ENCODE measurements around the gene REG4. TPM values are rescaled to one million over a fixed set of nuclear protein-coding genes. Genes with fewer than 3 reads are reported as not detected.
A peak's percentile ranks its signal among the peaks of the same experiment; 100 is the strongest.
"Not testable (repeated sequence)": the region's sequence is repeated elsewhere in the genome, so short reads cannot be mapped to it uniquely, and the experiment has no call there.

The REG4 gene
- total and polyA plus RNA-seq, 2 experiments from 2014 or later, result 106 to 111 TPM

GRCh38 chr1:119838236-119838635 lies 27.0 kb upstream of the REG4 start:
- no peak overlapping the region for H3K4me2 ChIP-seq
- no peaks in the 10 kb centered on the region for H3K4me1 ChIP-seq (ENCODE audit: insufficient read depth)
- no peaks in the 10 kb centered on the region for H4K20me1 ChIP-seq (ENCODE audit: insufficient read depth, poor library complexity, severe bottlenecking)
- no peaks in the 10 kb centered on the region for H3K79me2 ChIP-seq
- no peak overlapping the region for H3K4me3 ChIP-seq
- H3K27ac ChIP-seq, result no peak overlapping the region
- DNase-seq (ENCODE audit: low spot score), result no peak
- WGBS (ENCODE audit: low lambda C conversion rate, missing lambda C conversion rate), result 59% methylated on average over 3 of the region's 3 CpGs
- no peaks in the 10 kb centered on the region for H3K27me3 ChIP-seq
- no peaks in the 10 kb centered on the region for H3K9me3 ChIP-seq (ENCODE audit: low read depth)
- H3K36me3 ChIP-seq (replicated peaks; ENCODE audit: insufficient read depth, low read depth), result no peaks in the 10 kb centered on the region
- no peak overlapping the region for H2AFZ ChIP-seq
- no peak for TF ChIP-seq EZH2phosphoT487 (IDR thresholded peaks at IDR 0.05; ENCODE audit: low read depth, severe bottlenecking, unreplicated experiment)
- TF ChIP-seq EZH2 (IDR thresholded peaks at IDR 0.05; ENCODE audit: borderline replicate concordance), result no peak
- no peak for TF ChIP-seq CTCF (IDR thresholded peaks at IDR 0.05; ENCODE audit: poor library complexity)
- H3K9me2 ChIP-seq (replicated peaks; ENCODE audit: insufficient read depth), result no peaks in the 10 kb centered on the region

- H2AFZ ChIP-seq, result no peak overlapping the region
- H3K27ac ChIP-seq, result no peak overlapping the region
- no peaks in the 10 kb centered on the region for H3K4me1 ChIP-seq (ENCODE audit: insufficient read depth)
- no peaks in the 10 kb centered on the region for H3K27me3 ChIP-seq
- H3K9me2 ChIP-seq (replicated peaks; ENCODE audit: insufficient read depth), result no peaks in the 10 kb centered on the region
- H4K20me1 ChIP-seq (ENCODE audit: insufficient read depth, poor library complexity, severe bottlenecking), result no peaks in the 10 kb centered on the region
- H3K4me3 ChIP-seq, result no peak overlapping the region
- no peak overlapping the region for H3K4me2 ChIP-seq
- TF ChIP-seq CTCF (IDR thresholded peaks at IDR 0.05; ENCODE audit: poor library complexity) (no peak), EZH2phosphoT487 (IDR thresholded peaks at IDR 0.05; ENCODE audit: low read depth, severe bottlenecking, unreplicated experiment) (no peak), EZH2 (IDR thresholded peaks at IDR 0.05; ENCODE audit: borderline replicate concordance) (no peak)
- WGBS (ENCODE audit: low lambda C conversion rate, missing lambda C conversion rate), result 79% methylated on average over 4 of the region's 4 CpGs
- no peaks in the 10 kb centered on the region for H3K9me3 ChIP-seq (ENCODE audit: low read depth)
- DNase-seq (ENCODE audit: low spot score), result no peak
- peaks cover 7% of the 10 kb centered on the region for H3K79me2 ChIP-seq
- no peaks in the 10 kb centered on the region for H3K36me3 ChIP-seq (replicated peaks; ENCODE audit: insufficient read depth, low read depth)
These were observed 23.7 kb upstream of the REG4 start for GRCh38 chr1:119834990-119835389.

GRCh38 chr1:119831027-119831426 lies 19.8 kb upstream of the REG4 start:
- Histone ChIP-seq H4K20me1 (ENCODE audit: insufficient read depth, poor library complexity, severe bottlenecking) (no peaks in the 10 kb centered on the region), H2AFZ (no peak overlapping the region), H3K9me2 (replicated peaks; ENCODE audit: insufficient read depth) (no peaks in the 10 kb centered on the region), H3K36me3 (replicated peaks; ENCODE audit: insufficient read depth, low read depth) (no peaks in the 10 kb centered on the region), H3K4me1 (ENCODE audit: insufficient read depth) (peaks cover 7% of the 10 kb centered on the region), H3K4me3 (no peak overlapping the region), H3K4me2 (peak overlapping the region; percentile 55), H3K27me3 (no peaks in the 10 kb centered on the region), H3K27ac (no peak overlapping the region), H3K79me2 (peaks cover 7% of the 10 kb centered on the region), H3K9me3 (ENCODE audit: low read depth) (no peaks in the 10 kb centered on the region)
- DNase-seq (ENCODE audit: low spot score), result no peak
- TF ChIP-seq EZH2phosphoT487 (IDR thresholded peaks at IDR 0.05; ENCODE audit: low read depth, severe bottlenecking, unreplicated experiment), result no peak
- TF ChIP-seq CTCF (IDR thresholded peaks at IDR 0.05; ENCODE audit: poor library complexity), result no peak
- TF ChIP-seq EZH2 (IDR thresholded peaks at IDR 0.05; ENCODE audit: borderline replicate concordance), result no peak
- WGBS (ENCODE audit: low lambda C conversion rate, missing lambda C conversion rate), result 92% methylated on average over 3 of the region's 3 CpGs

GRCh38 chr1:119829625-119830024 lies 18.4 kb upstream of the REG4 start:
- Histone ChIP-seq H3K4me3 (no peak overlapping the region), H3K9me2 (replicated peaks; ENCODE audit: insufficient read depth) (no peaks in the 10 kb centered on the region), H3K4me2 (peak overlapping the region; percentile 55), H2AFZ (no peak overlapping the region), H3K79me2 (peaks cover 7% of the 10 kb centered on the region), H3K27me3 (no peaks in the 10 kb centered on the region), H3K4me1 (ENCODE audit: insufficient read depth) (peaks cover 7% of the 10 kb centered on the region), H4K20me1 (ENCODE audit: insufficient read depth, poor library complexity, severe bottlenecking) (no peaks in the 10 kb centered on the region), H3K9me3 (ENCODE audit: low read depth) (no peaks in the 10 kb centered on the region), H3K27ac (peak overlapping the region; percentile 54), H3K36me3 (replicated peaks; ENCODE audit: insufficient read depth, low read depth) (no peaks in the 10 kb centered on the region)
- 36% methylated on average over 4 of the region's 4 CpGs for whole genome bisulfite sequencing (ENCODE audit: low lambda C conversion rate, missing lambda C conversion rate)
- DNase-seq (ENCODE audit: low spot score), result no peak
- TF ChIP-seq CTCF (IDR thresholded peaks at IDR 0.05; ENCODE audit: poor library complexity) (no peak), EZH2phosphoT487 (IDR thresholded peaks at IDR 0.05; ENCODE audit: low read depth, severe bottlenecking, unreplicated experiment) (no peak)

GRCh38 chr1:119829006-119829405 lies 17.7 kb upstream of the REG4 start:
- H4K20me1 ChIP-seq (ENCODE audit: insufficient read depth, poor library complexity, severe bottlenecking); H2AFZ ChIP-seq; H3K4me1 ChIP-seq (ENCODE audit: insufficient read depth); H3K9me3 ChIP-seq (ENCODE audit: low read depth); H3K9me2 ChIP-seq (replicated peaks; ENCODE audit: insufficient read depth); H3K4me3 ChIP-seq; H3K79me2 ChIP-seq; H3K36me3 ChIP-seq (replicated peaks; ENCODE audit: insufficient read depth, low read depth); H3K27me3 ChIP-seq; DNase-seq (ENCODE audit: low spot score): not testable (repeated sequence)
- peak overlapping the region; percentile 54 for H3K27ac ChIP-seq
- peak overlapping the region; percentile 55 for H3K4me2 ChIP-seq
